K562 (cell line): ENCODE data around the gene NARF. TPM values are rescaled to one million over a fixed set of nuclear protein-coding genes. Genes with fewer than 3 reads are reported as not detected.
A peak's percentile ranks its signal among the peaks of the same experiment; 100 is the strongest.

Source experiments
- ARNT ChIP-seq, 2 experiments: fragments of 450-650 bp; IDR thresholded peaks; 2 replicates each; pipeline ENCODE4 v1.6.1; 2016; ENCODE audit warnings: mild to moderate bottlenecking in 1 of 2
- ATF6 ChIP-seq: sonication (generic); formaldehyde crosslinking; IDR thresholded peaks from 2 replicates; pipeline ENCODE4 v1.4.0; 2020; ENCODE audit warnings: mild to moderate bottlenecking, missing genetic modification reagents
- HDAC8 ChIP-seq: fragments of 450-650 bp; IDR thresholded peaks from 2 replicates; pipeline ENCODE4 v1.6.1; 2016; ENCODE audit warnings: mild to moderate bottlenecking, missing genetic modification characterization, moderate library complexity, missing compliant biosample characterization
- HINFP ChIP-seq: fragments of 450-650 bp; conservative IDR thresholded peaks from 2 replicates; pipeline ENCODE4 v1.6.1; 2016; ENCODE audit warnings: missing genetic modification characterization, low read depth, mild to moderate bottlenecking, control low read depth, missing compliant biosample characterization
- HMG20B ChIP-seq: fragments of 250-450 bp; sonication (Bioruptor Pico); IDR thresholded peaks from 2 replicates; pipeline ENCODE4 v1.5.0; 2021; ENCODE audit warnings: mild to moderate bottlenecking
- LEF1 ChIP-seq: fragments of 450-650 bp; IDR thresholded peaks from 2 replicates; pipeline ENCODE4 v1.6.1; 2016; ENCODE audit warnings: mild to moderate bottlenecking
- MAFK ChIP-seq: IDR thresholded peaks from 2 replicates; pipeline ENCODE4 v1.6.1; 2011; ENCODE audit warnings: low read length, improper control_type of control experiment
- MLX ChIP-seq, 2 experiments: fragments of 450-650 bp in 1 of 2; sonication (generic) in 1 of 2; formaldehyde crosslinking; conservative IDR thresholded peaks; 2 replicates each; pipeline versions ENCODE4 v1.4.0 to v1.8.1; 2020 to 2022; ENCODE audit warnings: mild to moderate bottlenecking in 1 of 2, missing genetic modification reagents in 1 of 2
- PKNOX1 ChIP-seq: fragments of 450-650 bp; IDR thresholded peaks from 2 replicates; pipeline ENCODE4 v1.6.1; 2016
- POLR3A ChIP-seq: IDR thresholded peaks from 2 replicates; pipeline ENCODE4 v1.6.1; 2011; ENCODE audit warnings: borderline replicate concordance, mild to moderate bottlenecking, moderate library complexity; ENCODE audit not compliant: insufficient read length, insufficient read depth; ENCODE audit errors: extremely low read depth
- PYGO2 ChIP-seq: fragments of 450-650 bp; IDR thresholded peaks from 2 replicates; pipeline ENCODE4 v1.6.1; 2016; ENCODE audit warnings: mild to moderate bottlenecking, missing genetic modification characterization, moderate library complexity, missing compliant biosample characterization
- RNF219 ChIP-seq: fragments of 250-450 bp; sonication (Bioruptor Pico); IDR thresholded peaks from 2 replicates; pipeline ENCODE4 v1.5.0; 2022; ENCODE audit warnings: mild to moderate bottlenecking
- RUNX1 ChIP-seq: sonication (generic); IDR thresholded peaks from 2 replicates; pipeline ENCODE4 v1.6.1; 2016; ENCODE audit warnings: antibody characterized with exemption, low read depth
- SAFB ChIP-seq: fragments of 200-400 bp; formaldehyde crosslinking; IDR thresholded peaks from 2 replicates; pipeline ENCODE4 v1.6.1; 2017; ENCODE audit warnings: low read depth, low read length, borderline replicate concordance
- SMAD4 ChIP-seq: fragments of 250-450 bp; sonication (Bioruptor Pico); conservative IDR thresholded peaks from 2 replicates; pipeline ENCODE4 v1.8.0; 2021; ENCODE audit warnings: inconsistent platforms, mild to moderate bottlenecking, moderate library complexity
- TBP ChIP-seq: optimal IDR thresholded peaks from 2 replicates; pipeline ENCODE3; 2011; ENCODE audit warnings: low read depth, low read length, improper control_type of control experiment
- ZNF589 ChIP-seq: fragments of 200-800 bp; sonication (Bioruptor generic); IDR thresholded peaks from 2 replicates; pipeline ENCODE4 v1.6.1; 2016; ENCODE audit warnings: low read depth, missing genetic modification characterization, missing compliant biosample characterization
- polyA plus RNA-seq, 8 experiments: library from polyadenylated mRNA; depleted of rRNA in 4 of 8; stranded (reverse) in 5 of 8; unstranded in 3 of 8; fragments of >200 nt; fragmentation: Nextera tagmentation in 2 of 8; fragmentation: Illumina TruSeq in 1 of 8; extraction: Ambion mirVana in 2 of 8; extraction: Trizol in 1 of 8; gene quantifications; 2 replicates each; pipeline versions ENCODE4 v1.2.1 to v1.2.3, GENCODE V29; 2011 to 2014; ENCODE audit warnings: inconsistent platforms in 1 of 8, missing spikeins in 1 of 8
- total RNA-seq, 7 experiments: library from RNA; depleted of rRNA in 6 of 7; stranded (reverse); fragments of >200 nt in 6 of 7; fragmentation: Illumina TruSeq in 2 of 7; extraction: Trizol in 2 of 7; gene quantifications; 2 replicates each; pipeline versions ENCODE4 v1.2.1 to v1.2.3, GENCODE V29; 2011 to 2021; ENCODE audit warnings: low replicate concordance in 1 of 7

NARF gene
- total and polyA plus RNA-seq, 9 of the 15 experiments (the other 6 are each of a cell fraction or from before 2014, with no cell fraction given): 60.4 to 423 (median 132) TPM

- no peak for TF ChIP-seq RNF219 (CRISPR knock-in tag)
- no peak for TF ChIP-seq PKNOX1
- 0 out of 4 replicates have a peak, but pooled peaks of 1 of the 2 experiments have one; percentile 55 for TF ChIP-seq MLX (CRISPR knock-in tag; conservative IDR thresholded peaks at IDR 0.05)
- TF ChIP-seq LEF1: no peak
- peak; percentile 97; the same call in 1 of the 2 replicates for TF ChIP-seq ATF6 (CRISPR knock-in tag)
- TF ChIP-seq ZNF589 (CRISPR knock-in tag): no peak
- TF ChIP-seq HMG20B (CRISPR knock-in tag): no peak
- no peak for TF ChIP-seq POLR3A
- TF ChIP-seq RUNX1: no peak
- no peak for TF ChIP-seq PYGO2 (tag)
- 0 out of 2 replicates have a peak, but pooled peaks have one; percentile 65 for TF ChIP-seq HDAC8 (tag)
- no peak for TF ChIP-seq HINFP
- no peak for TF ChIP-seq ARNT (IDR thresholded peaks at IDR 0.05)
- peak; percentile 79 for TF ChIP-seq SMAD4 (CRISPR knock-in tag)
- TF ChIP-seq MAFK: no peak
- TF ChIP-seq SAFB: no peak
- TF ChIP-seq TBP: peak; percentile 65
Measured at GRCh38 chr17:82496529-82497434, 38.2 kb downstream of the NARF start (continued).
